Measurements from ENCODE around the gene PRRT1B.
"Not testable (repeated sequence)": the region's sequence is repeated elsewhere in the genome, so short reads cannot be mapped to it uniquely, and the experiment has no call there.

- not testable (repeated sequence) for TF ChIP-seq SUZ12 (IDR thresholded peaks at IDR 0.05; ENCODE audit: extremely low read depth, insufficient read depth, insufficient read length); ZNF274 (IDR thresholded peaks at IDR 0.05; ENCODE audit: low read depth, low read length); YY1 (IDR thresholded peaks at IDR 0.05; ENCODE audit: insufficient read depth, insufficient read length)
Observed at GRCh38 chr9:131550465-131550864, 5.1 kb downstream of the PRRT1B start.
